Measurements from ENCODE around the gene H2BW2.
"Not testable (repeated sequence)": the region's sequence is repeated elsewhere in the genome, so short reads cannot be mapped to it uniquely, and the experiment has no call there.

H2BW2 gene

DNA sequence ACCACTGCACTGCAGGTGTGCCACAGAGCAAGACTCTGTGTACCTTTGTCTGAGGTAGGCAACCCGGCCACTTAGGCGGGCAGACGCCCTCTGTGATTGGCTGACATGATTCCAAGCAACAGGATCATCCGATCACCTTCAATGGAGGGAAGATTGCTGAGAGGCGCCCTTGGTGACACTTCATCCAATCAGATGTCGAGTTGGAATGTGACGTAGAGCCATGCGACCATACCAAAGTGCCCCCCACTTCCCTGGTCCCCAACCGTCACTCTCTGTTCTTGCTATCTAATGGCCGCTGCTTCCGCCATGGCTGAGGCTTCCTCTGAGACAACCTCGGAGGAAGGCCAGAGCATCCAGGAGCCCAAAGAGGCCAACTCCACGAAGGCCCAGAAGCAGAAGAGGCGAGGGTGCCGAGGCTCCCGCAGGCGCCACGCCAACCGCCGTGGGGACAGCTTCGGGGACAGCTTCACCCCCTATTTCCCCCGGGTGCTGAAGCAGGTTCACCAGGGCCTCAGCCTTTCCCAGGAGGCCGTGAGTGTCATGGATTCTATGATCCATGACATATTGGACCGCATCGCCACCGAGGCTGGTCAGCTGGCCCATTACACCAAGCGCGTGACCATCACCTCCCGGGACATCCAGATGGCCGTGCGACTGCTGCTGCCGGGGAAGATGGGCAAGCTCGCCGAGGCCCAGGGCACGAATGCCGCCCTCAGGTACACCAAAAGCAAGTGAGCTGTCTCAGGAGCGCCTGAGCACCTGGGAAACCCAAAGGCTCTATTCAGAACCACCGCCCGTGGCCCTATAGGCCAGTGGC, at the start of gene H2BW2:
H2BW2 (plus strand) TSS at position 268 of the 817 bp plus-strand sequence; CDS start at position 307, 39 bp downstream.
- DNase-seq (ENCODE audit: low read depth in 2 of 3, low spot score in 2 of 3), result no peak

DNA sequence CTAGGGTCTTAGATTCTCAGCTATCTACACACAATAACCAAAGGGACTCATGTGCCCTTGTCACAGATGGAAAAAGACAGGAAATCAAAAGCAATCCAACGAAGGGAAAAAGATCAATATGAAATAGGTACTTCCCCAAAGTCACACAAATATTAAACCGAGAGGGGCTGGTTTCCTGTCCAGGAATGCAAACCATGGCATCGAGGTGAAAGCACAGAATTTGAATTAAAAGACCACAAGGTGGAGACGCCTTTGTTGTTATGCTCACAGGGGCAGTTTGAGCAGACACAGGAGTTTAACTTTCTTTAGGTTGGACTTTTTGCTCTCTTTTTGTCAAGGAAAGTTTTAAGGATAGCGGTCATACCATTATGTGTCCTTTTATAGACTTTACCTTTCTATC, 40.5 kb upstream of the H2BW2 start:
- DNase-seq (ENCODE audit: low read depth in 2 of 3, low spot score in 2 of 3), result no peak

DNA sequence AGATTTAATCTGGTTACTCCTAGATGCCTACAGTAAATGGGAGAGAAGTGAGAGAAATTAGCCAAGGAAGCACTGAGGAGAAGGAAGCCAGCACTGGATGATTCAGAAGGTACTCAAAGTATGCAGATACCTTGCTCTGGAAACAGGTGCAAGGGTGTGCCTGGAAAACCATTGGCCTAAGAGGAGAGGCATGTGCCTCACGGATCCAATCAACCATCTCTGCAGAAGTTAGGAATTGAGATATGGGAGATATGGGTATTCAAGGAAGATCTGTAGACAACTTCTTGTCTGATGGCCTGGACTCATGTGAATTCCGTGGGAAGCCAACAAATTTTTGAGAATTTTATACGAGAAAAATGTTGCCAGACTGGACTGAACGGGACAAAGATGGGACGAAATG, 30.9 kb upstream of the H2BW2 start:
- DNase-seq (ENCODE audit: low read depth in 2 of 3, low spot score in 2 of 3), result no peak

DNA sequence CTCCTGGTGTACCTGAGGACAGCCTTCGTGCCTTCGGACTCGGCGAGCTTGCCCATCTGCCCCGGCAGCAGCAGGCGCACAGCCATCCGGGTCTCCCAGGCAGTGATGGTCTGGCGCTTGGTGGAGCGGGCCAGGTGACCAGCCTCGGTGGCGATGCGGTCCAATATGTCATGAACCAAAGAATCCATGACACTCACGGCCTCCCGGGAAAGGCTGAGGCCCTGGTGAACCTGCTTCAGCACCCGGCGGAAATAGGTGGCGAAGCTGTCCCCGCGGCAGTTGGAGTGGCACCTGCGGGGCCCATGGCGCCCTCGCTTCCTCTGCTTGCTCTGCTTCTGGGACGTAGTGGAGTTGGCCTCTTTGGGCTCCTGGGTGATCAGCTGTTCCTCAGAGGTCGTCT, 26.6 kb upstream of the H2BW2 start:
- DNase-seq (ENCODE audit: low read depth in 2 of 3, low spot score in 2 of 3), result no peak

DNA sequence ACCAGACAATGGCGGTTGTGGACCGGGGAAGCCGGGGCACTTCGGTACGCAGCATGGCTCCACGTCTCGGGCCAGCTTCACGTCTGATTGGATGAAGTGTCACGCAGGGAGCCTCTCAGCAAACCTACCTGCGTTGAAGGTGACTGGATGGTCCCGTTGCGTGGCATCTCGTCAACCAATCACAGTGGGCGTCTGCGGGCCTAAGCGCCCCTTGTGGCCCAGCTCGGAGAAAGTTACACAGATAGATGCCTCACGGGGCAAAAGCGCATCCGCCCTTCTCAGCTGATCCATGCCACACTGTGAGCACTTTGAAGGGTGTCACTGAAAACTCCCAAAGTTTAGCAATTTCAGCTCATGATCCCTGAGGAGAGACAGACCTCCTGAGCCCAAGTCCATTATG, 26.1 kb upstream of the H2BW2 start, which contains the start of gene H2BW1:
H2BW1 (minus strand) TSS at position 103 of the 400 bp plus-strand sequence. CDS start 132 bp downstream, outside the sequence.
- no peak for DNase-seq (ENCODE audit: low read depth in 2 of 3, low spot score in 2 of 3)

DNA sequence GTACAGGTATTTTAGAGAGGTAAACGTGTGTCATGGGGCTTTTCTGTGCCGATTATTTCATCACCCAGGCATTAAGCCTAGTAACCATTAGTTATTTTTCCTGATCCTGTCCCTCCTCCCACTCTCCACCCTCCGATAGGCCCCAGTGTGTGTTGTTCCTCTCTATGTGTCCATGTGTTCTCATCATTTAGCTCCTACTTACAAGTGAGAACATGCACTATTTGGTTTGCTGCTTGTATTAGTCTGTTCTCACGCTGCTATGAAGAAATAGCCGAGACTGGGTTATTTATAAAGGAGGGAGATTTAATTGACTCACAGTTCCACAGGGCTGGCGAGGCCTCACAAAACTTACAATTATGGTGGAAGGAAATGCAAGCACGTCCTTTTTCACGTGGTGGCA, 24.2 kb upstream of the H2BW2 start:
- DNase-seq (ENCODE audit: low read depth in 2 of 3, low spot score in 2 of 3), result not testable (repeated sequence)

DNA sequence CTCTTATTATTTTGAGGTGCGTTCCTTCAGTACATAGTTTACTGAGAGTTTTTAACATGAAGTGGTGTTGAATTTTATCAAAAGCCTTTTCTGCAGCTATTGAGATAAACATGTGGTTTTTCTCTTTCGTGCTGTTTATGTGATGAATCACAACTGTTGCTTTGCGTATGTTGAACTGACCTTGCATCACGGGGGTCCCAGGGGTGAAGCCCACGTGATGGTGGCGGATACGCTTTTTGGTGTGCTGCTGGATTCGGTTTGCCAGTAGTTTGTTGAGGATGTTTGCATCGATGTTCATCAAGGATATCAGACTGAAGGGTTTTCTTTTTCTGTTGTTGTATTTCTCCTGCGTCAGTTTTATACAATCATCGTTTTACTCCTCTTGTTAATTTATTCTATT, 21.6 kb upstream of the H2BW2 start:
- DNase-seq (ENCODE audit: low read depth in 2 of 3, low spot score in 2 of 3), result no peak

DNA sequence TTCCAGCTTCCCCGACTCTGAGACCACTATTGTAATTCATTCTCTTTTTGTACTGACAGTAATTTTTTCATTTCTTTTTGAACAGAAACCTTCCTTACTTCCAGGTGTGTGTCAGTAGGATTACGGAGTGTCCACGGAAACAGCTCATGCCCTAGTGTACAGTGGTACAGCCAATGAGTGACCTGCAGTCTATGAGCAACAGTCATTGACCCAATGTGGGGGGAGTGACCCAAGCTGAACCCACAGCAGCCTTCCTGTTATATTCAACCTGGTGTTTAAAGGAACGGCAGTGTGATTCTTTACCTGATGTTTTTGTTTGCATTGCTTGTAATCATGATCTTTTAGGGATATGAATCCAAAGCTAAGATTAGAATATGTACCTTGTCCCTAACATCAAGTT, 1.2 kb downstream of the H2BW2 start:
- DNase-seq (ENCODE audit: low read depth in 2 of 3, low spot score in 2 of 3), result no peak

DNA sequence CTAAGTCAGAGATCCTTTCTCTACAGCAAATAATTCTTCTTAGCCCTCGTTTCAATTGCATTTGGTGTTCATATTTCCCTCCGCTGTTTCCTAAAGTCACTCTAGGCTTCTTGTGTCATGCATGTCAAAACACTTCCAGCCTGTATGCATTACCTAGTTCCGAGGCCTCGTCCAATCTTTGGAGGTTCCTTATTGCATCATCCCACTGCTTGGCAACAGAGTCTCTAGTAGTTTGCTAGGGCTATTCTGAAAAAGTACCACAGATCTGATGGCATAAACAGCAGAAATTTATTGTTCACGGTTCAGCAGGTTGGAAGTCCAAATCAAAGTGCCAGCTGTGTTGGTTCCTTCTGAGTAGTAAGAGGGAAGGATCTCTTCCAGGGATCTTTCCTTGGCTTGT, 5.9 kb downstream of the H2BW2 start:
- no peak for DNase-seq (ENCODE audit: low read depth in 2 of 3, low spot score in 2 of 3)

DNA sequence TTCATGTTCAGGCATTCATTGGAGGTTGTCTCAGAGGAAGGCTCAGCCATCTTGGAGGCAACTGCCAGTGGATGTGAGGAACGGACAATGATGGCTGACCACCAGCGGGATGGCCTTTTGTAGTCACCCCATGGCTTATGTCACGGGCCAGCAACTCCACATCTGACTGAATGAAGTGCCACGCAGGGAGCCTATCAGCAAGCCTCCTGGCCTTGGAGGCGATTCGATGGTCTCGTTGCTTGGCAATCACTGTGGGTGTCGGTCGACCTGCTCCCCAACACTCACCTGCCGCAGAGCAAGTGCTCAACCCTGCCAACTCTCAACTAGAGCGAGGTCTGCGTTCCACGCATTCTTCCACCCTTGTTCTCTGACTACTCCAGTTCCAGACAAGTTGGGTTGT, 7.4 kb downstream of the H2BW2 start:
- DNase-seq (ENCODE audit: low read depth in 2 of 3, low spot score in 2 of 3), result no peak

DNA sequence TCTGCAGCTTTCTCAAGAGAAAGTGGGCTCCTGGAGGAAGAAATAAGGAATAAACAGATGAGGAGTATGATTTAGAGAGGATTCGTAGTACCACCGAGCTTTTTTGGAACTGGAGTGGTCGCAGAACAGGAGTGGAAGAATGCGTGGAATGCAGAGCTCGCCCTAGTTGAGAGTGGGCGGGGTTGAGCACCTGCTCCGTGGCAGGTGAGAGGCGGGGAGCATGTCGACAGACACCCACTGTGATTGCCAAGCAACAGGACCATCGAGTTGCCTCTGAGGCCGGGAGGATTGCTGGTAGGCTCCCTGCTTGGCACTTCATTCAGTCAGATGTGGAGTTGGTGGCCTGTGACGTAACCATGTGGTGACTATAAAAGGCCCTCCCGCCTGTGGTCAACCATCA, 15.2 kb downstream of the H2BW2 start:
- not testable (repeated sequence) for DNase-seq (ENCODE audit: low read depth in 2 of 3, low spot score in 2 of 3)

DNA sequence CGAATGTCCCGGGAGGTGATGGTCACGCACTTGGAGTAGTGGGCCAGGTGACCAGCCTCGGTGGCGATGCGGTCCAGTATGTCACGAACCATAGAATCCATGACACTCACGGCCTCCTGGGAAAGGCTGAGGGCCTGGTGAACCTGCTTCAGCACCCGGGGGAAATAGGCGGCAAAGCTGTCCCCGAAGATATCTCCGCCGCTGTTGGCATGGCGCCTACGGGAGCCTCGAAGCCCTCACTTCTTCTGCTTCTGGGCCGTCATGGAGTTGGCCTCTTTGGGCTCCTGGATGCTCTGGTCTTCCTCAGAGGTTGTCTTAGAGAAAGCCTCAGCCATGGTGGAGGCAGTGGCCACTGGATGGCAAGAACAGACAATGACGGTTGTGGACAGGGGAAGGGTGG, 22.9 kb downstream of the H2BW2 start:
- not testable (repeated sequence) for DNase-seq (ENCODE audit: low read depth in 2 of 3, low spot score in 2 of 3)

DNA sequence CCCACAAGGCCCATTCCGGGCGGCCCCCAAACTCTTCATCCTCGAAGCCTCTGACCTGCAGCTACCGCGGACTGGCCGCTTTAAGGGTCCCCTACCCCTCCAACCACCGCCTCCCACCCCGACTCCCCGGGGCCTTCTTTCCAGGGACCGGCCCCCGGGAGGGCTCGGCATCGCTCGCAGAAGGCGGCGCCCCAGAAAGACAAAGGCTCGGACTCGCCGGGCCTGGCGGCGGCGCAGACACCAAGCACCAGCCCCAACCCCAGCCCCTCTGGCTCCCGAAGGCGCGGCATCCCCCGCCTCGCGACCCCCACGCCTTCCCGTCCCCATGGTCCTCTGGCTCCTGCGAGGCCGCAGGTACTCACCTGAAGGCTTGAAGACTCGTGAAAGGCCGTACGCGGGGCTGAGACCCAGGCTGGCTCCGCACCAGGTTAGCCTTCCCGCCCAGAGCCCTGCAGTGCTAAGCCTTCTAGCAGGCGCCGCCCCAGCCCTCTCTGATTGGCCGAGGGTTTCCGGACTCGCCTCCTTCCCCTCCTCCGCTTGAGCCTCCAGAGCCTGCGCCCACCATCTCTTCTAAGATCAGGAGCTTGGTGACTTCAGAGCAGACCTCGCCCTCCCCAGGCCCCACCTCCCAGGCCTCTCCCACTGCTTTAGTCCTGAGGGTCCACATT, 36.2 kb downstream of the H2BW2 start, which contains the start of gene TMSB15C:
TMSB15C (minus strand) TSS at position 459 of the 668 bp plus-strand sequence.
- DNase-seq (ENCODE audit: low read depth in 2 of 3, low spot score in 2 of 3), result not testable (repeated sequence)

DNA sequence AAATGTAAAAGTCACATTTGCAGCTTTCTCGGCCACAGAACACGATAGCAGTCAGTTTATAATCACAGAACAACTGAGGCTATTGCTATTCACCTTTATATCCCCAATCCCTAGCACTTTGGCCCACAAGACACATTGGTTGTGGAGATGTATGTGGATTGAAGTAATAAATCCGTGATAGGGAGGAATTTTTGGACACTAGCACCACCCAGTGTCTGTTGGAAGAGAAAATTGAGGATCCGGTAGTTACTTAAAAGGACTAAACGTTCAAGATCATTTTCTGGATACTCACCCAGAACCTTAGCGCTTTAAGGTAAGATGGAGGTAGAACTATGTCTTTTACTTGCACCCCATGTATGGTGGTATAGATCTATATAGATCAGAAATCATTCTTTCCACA, 38.1 kb downstream of the H2BW2 start:
- DNase-seq (ENCODE audit: low read depth in 2 of 3, low spot score in 2 of 3), result not testable (repeated sequence)

DNA sequence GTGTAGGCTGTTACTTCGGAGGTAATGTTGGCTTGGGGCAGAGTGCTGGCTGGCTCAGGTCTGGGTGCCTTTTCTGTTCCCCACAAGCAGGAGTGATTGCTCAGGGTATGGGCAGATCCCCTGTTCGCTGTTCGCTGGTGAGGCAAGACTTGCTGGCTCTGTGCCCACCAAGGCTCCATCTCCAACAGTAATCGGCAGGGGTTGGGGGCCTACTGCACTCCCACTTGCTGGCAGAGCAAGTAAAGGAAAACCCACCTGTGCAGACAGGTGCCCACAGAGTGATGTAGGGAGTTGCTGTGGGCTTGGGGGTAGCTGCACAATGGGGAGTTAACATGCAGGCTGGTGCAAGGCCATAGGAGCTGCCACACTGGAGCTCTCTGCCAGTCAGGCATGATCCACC, 44.3 kb downstream of the H2BW2 start:
- DNase-seq (ENCODE audit: low read depth in 2 of 3, low spot score in 2 of 3), result no peak

DNA sequence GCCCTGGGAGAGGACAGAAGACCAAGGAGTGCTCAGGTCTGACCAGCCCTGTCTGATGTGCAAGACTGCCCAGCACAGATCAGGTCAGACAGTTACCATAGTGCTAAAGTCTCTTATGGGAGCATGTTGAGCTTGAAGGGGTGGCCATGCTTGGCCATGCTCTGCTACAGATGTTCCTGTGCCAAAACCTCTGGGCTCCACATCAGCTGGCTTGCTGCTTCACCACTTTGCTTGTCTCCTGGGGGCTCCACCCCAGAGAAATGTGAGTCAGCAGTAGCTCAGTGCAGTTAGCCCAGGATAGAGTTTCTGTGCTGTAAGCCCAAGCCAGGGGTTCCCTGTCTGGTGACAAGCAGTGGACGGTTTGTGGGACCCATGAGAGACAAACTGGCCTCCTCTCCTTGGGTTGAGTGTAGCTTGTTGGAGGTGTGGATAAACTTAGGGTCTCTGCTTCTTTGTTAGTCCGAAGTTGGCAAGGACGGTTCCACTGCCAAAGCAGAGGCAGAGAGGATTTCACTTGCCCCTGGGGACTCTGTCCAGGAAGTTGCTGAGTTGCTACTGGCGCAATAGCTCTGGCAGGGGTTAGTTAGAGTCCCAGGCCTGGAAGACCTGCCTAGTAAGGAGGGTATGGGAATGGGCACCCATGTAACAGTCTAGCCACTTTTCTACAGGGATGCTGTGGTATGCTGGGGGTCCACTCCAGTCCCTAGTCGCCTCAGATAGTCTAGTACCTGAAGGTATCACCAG, 45.0 kb downstream of the H2BW2 start:
- no peak for DNase-seq (ENCODE audit: low read depth in 2 of 3, low spot score in 2 of 3)

DNA sequence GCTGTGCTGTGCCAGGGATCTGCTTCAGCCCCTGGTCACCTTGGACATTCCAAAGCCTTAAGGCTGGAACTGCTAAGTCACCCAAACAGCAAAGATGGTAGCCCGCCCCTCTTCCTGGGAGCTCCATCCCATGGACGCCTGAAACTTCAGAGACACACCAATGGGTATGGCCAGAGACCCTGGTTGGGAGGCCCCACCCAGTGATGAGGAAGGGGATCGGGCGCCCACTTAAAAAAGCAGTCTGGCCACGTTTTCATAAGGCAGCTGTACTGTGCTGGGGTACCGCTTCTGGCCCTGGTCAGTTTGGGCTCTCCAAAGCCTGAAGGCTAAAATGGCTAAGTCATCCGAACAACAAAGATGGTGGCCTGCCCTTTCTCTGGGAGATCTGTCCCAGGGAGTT, 45.7 kb downstream of the H2BW2 start:
- no peak for DNase-seq (ENCODE audit: low read depth in 2 of 3, low spot score in 2 of 3)

DNA sequence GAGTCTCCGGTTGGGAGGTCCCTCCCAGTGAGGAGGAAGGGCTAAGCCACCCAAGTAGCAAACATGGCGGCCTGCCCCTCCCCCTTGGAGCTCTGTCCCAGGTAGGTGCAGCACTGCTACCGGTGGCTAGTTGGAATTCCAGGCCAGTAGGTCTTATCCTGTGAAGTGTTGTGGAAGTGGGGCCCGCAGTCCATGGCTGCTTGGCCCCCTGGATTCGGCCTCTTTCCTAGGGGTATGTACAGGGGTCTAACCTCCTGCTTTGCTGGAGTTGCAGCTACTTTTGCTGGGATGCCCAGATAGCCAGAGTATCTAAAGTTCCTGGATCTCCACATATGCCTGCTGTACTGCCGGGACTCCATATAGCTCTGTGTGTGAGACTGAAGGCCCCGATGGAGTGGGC, 46.2 kb downstream of the H2BW2 start:
- no peak for DNase-seq (ENCODE audit: low read depth in 2 of 3, low spot score in 2 of 3)
